Islet precursor cell (in vitro differentiated cells): ENCODE data around the gene APOC3.
"Not testable (repeated sequence)": the region's sequence is repeated elsewhere in the genome, so short reads cannot be mapped to it uniquely, and the experiment has no call there.

ENCODE experiments used
- DNase-seq: peaks from one replicate; pipeline ENCODE4 v3.0.0-alpha.2; 2018

The APOC3 gene

GRCh38 chr11:116829525-116830183, at the start of gene APOC3:
APOC3 (plus strand) TSS chr11:116829907; CDS start chr11:116830583, 676 bp downstream.
- no peak for DNase-seq

- DNase-seq = peak; percentile 60
These were observed 47.0 kb upstream of the APOC3 start for GRCh38 chr11:116782728-116783127.

- DNase-seq = no peak
These were observed 43.4 kb upstream of the APOC3 start for GRCh38 chr11:116786326-116786725.

GRCh38 chr11:116786966-116787365, 42.7 kb upstream of the APOC3 start:
- no peak for DNase-seq

GRCh38 chr11:116787436-116787785, 42.3 kb upstream of the APOC3 start:
- DNase-seq = no peak

- DNase-seq = peak; percentile 83
These were observed 41.8 kb upstream of the APOC3 start, which contains the start of gene ZPR1 for GRCh38 chr11:116787786-116788486. ZPR1 (minus strand) TSS chr11:116788023; CDS start chr11:116787990, 33 bp downstream.

GRCh38 chr11:116788534-116788933, 41.2 kb upstream of the APOC3 start:
- DNase-seq = no peak

- DNase-seq = peak; percentile 58
These were observed 40.7 kb upstream of the APOC3 start for GRCh38 chr11:116788975-116789374.

- DNase-seq = no peak
These were observed 39.3 kb upstream of the APOC3 start for GRCh38 chr11:116790167-116791001.

- peak; percentile 88 for DNase-seq
These were observed 38.5 kb upstream of the APOC3 start for GRCh38 chr11:116791002-116791812.

GRCh38 chr11:116791813-116792143, 37.9 kb upstream of the APOC3 start, which contains the start of gene APOA5:
APOA5 (minus strand) TSS chr11:116791879; CDS start chr11:116791860, 19 bp downstream.
- DNase-seq = no peak

GRCh38 chr11:116792144-116792868, 37.4 kb upstream of the APOC3 start:
- no peak for DNase-seq

- no peak for DNase-seq
These were observed 36.6 kb upstream of the APOC3 start for GRCh38 chr11:116792869-116793771.

GRCh38 chr11:116793772-116794097, 36.0 kb upstream of the APOC3 start:
- no peak for DNase-seq

- DNase-seq = no peak
These were observed 34.9 kb upstream of the APOC3 start for GRCh38 chr11:116794851-116795250.

GRCh38 chr11:116796548-116796947, 33.2 kb upstream of the APOC3 start:
- DNase-seq = no peak

GRCh38 chr11:116797816-116798215, 31.9 kb upstream of the APOC3 start:
- no peak for DNase-seq

GRCh38 chr11:116798368-116798767, 31.3 kb upstream of the APOC3 start:
- DNase-seq = no peak

- no peak for DNase-seq
These were observed 29.1 kb upstream of the APOC3 start for GRCh38 chr11:116800610-116801009.

- DNase-seq = not testable (repeated sequence)
These were observed 28.0 kb upstream of the APOC3 start for GRCh38 chr11:116801662-116802061.

- no peak for DNase-seq
These were observed 25.7 kb upstream of the APOC3 start for GRCh38 chr11:116804001-116804400.
